B cell (primary cell): ENCODE results near the gene ARHGAP27.

ENCODE experiments used
- EZH2 ChIP-seq: IDR thresholded peaks from 2 replicates; pipeline ENCODE4 v1.6.1; 2012; ENCODE audit warnings: borderline replicate concordance, low read depth, mild to moderate bottlenecking, moderate library complexity, low read length; ENCODE audit not compliant: insufficient read depth, poor library complexity, severe bottlenecking
- TF ChIP-seq, protein P1 (sequence below): fragments of 200-600 bp; IDR thresholded peaks from one replicate; pipeline ENCODE4 v1.8.0; 2022; ENCODE audit warnings: antibody characterized with exemption, mild to moderate bottlenecking

DNA sequence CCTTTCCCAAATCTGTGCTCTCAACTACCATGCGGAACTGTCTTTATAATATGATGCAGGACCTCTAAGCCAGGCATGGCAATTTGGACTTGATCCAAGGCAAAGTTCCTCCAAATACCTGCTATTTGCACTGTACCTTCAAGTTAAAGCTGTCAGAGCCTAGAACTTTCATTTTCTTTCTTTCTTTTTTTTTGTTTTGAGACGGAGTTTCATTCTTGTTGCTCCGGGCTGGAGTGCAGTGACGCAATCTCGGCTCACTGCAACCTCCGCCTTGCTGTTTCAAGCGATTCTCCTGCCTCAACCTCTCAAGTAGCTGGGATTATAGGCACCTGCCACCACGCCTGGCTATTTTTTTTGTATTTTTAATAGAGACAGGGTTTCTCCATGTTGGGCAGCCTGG lies 51.7 kb downstream of the ARHGAP27 start:
- no peak for TF ChIP-seq EZH2
- TF ChIP-seq, protein P1, sequence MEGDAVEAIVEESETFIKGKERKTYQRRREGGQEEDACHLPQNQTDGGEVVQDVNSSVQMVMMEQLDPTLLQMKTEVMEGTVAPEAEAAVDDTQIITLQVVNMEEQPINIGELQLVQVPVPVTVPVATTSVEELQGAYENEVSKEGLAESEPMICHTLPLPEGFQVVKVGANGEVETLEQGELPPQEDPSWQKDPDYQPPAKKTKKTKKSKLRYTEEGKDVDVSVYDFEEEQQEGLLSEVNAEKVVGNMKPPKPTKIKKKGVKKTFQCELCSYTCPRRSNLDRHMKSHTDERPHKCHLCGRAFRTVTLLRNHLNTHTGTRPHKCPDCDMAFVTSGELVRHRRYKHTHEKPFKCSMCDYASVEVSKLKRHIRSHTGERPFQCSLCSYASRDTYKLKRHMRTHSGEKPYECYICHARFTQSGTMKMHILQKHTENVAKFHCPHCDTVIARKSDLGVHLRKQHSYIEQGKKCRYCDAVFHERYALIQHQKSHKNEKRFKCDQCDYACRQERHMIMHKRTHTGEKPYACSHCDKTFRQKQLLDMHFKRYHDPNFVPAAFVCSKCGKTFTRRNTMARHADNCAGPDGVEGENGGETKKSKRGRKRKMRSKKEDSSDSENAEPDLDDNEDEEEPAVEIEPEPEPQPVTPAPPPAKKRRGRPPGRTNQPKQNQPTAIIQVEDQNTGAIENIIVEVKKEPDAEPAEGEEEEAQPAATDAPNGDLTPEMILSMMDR: no peak
